K562 (cell line): Measurements from ENCODE around the gene TSPAN13. TPM values are rescaled to one million over a fixed set of nuclear protein-coding genes. Genes with fewer than 3 reads are reported as not detected.
A peak's percentile ranks its signal among the peaks of the same experiment; 100 is the strongest.

Experiments used
- CUX1 ChIP-seq: fragments of 200-800 bp; sonication (Bioruptor generic); IDR thresholded peaks from 2 replicates; pipeline ENCODE4 v1.6.1; 2016; ENCODE audit warnings: missing genetic modification characterization, missing compliant biosample characterization
- ELF2 ChIP-seq: fragments of 250-450 bp; sonication (Bioruptor Pico); IDR thresholded peaks from 2 replicates; pipeline ENCODE4 v1.5.0; 2021; ENCODE audit warnings: mild to moderate bottlenecking
- GABPB2 ChIP-seq: fragments of 250-450 bp; sonication (Bioruptor Pico); conservative IDR thresholded peaks from 2 replicates; pipeline ENCODE4 v1.5.1; 2021; ENCODE audit warnings: mild to moderate bottlenecking
- HCFC1 ChIP-seq: IDR thresholded peaks from 2 replicates; pipeline ENCODE4 v1.6.1; 2012; ENCODE audit warnings: low read depth, low read length, improper control_type of control experiment
- KAT2B ChIP-seq: IDR thresholded peaks from one replicate; pipeline ENCODE4 v1.6.1; 2012; ENCODE audit warnings: low read depth, mild to moderate bottlenecking, control low read depth, inconsistent platforms, low read length, moderate library complexity
- KLF13 ChIP-seq: fragments of 450-650 bp; IDR thresholded peaks from 2 replicates; pipeline ENCODE4 v1.6.1; 2016; ENCODE audit warnings: missing genetic modification characterization, low read depth, mild to moderate bottlenecking, missing compliant biosample characterization, moderate library complexity, borderline replicate concordance
- NFRKB ChIP-seq: fragments of 450-650 bp; IDR thresholded peaks from 2 replicates; pipeline ENCODE4 v1.6.1; 2016; ENCODE audit warnings: low read depth
- PBX2 ChIP-seq, 2 experiments: IDR thresholded peaks in 1 of 2; conservative IDR thresholded peaks in 1 of 2; 2 replicates each; pipeline ENCODE4 v1.6.1; 2016; ENCODE audit warnings: low read depth in 2 of 2, mild to moderate bottlenecking in 1 of 2, missing compliant biosample characterization in 1 of 2, missing genetic modification characterization in 1 of 2, moderate library complexity in 1 of 2
- RB1 ChIP-seq: fragments of 450-650 bp; IDR thresholded peaks from 2 replicates; pipeline ENCODE4 v1.6.1; 2017; ENCODE audit warnings: low read depth, mild to moderate bottlenecking
- SIX5 ChIP-seq, 2 experiments: IDR thresholded peaks; 2 replicates each; pipeline ENCODE4 v1.6.1; 2011; ENCODE audit warnings: low read length in 2 of 2, borderline replicate concordance in 1 of 2, low read depth in 1 of 2, mild to moderate bottlenecking in 1 of 2, moderate library complexity in 1 of 2; ENCODE audit not compliant: insufficient read depth in 1 of 2
- TEAD2 ChIP-seq: fragments of 450-650 bp; IDR thresholded peaks from 2 replicates; pipeline ENCODE4 v1.6.1; 2016; ENCODE audit warnings: missing genetic modification characterization, control low read depth, missing compliant biosample characterization
- TEAD4 ChIP-seq, 2 experiments: sonication (generic) in 1 of 2; formaldehyde crosslinking in 1 of 2; IDR thresholded peaks; 2 replicates each; pipeline versions ENCODE4 v1.6.1 to v1.8.0; 2012 to 2022; ENCODE audit warnings: borderline replicate concordance in 1 of 2, inconsistent platforms in 1 of 2, low read length in 1 of 2, mild to moderate bottlenecking in 1 of 2, missing genetic modification reagents in 1 of 2
- ZNF311 ChIP-seq: fragments of 250-450 bp; sonication (Bioruptor Pico); IDR thresholded peaks from 2 replicates; pipeline ENCODE4 v1.4.0; 2020; ENCODE audit warnings: mild to moderate bottlenecking, moderate library complexity
- ZNF445 ChIP-seq: fragments of 250-450 bp; sonication (Bioruptor Pico); IDR thresholded peaks from 2 replicates; pipeline ENCODE4 v1.4.0; 2020; ENCODE audit warnings: low read depth, mild to moderate bottlenecking, moderate library complexity
- ZNF518B ChIP-seq: fragments of 250-450 bp; sonication (Bioruptor Pico); IDR thresholded peaks from 2 replicates; pipeline ENCODE4 v1.5.0; 2021; ENCODE audit warnings: mild to moderate bottlenecking, moderate library complexity
- polyA plus RNA-seq, 8 experiments: library from polyadenylated mRNA; depleted of rRNA in 4 of 8; stranded (reverse) in 5 of 8; unstranded in 3 of 8; fragments of >200 nt; fragmentation: Nextera tagmentation in 2 of 8; fragmentation: Illumina TruSeq in 1 of 8; extraction: Ambion mirVana in 2 of 8; extraction: Trizol in 1 of 8; gene quantifications; 2 replicates each; pipeline versions ENCODE4 v1.2.1 to v1.2.3, GENCODE V29; 2011 to 2014; ENCODE audit warnings: inconsistent platforms in 1 of 8, missing spikeins in 1 of 8
- total RNA-seq, 7 experiments: library from RNA; depleted of rRNA in 6 of 7; stranded (reverse); fragments of >200 nt in 6 of 7; fragmentation: Illumina TruSeq in 2 of 7; extraction: Trizol in 2 of 7; gene quantifications; 2 replicates each; pipeline versions ENCODE4 v1.2.1 to v1.2.3, GENCODE V29; 2011 to 2021; ENCODE audit warnings: low replicate concordance in 1 of 7

The TSPAN13 gene
- total and polyA plus RNA-seq, 9 of the 15 experiments (the other 6 are each of a cell fraction or from before 2014, with no cell fraction given), result 7.8 to 46.3 (median 20.0) TPM

- TF ChIP-seq CUX1 (CRISPR knock-in tag), result no peak
- no peak for TF ChIP-seq RB1
- peak; percentile 97 for TF ChIP-seq TEAD4 (IDR thresholded peaks at IDR 0.05; ENCODE audit: low read length)
- no peak for TF ChIP-seq TEAD4 (CRISPR knock-in tag; IDR thresholded peaks at IDR 0.05; ENCODE audit: borderline replicate concordance)
- TF ChIP-seq KLF13, result no peak
- peak; percentile 28; the same call in 1 of the 2 replicates for TF ChIP-seq NFRKB
- no peak for TF ChIP-seq PBX2 (CRISPR knock-in tag; IDR thresholded peaks at IDR 0.05; ENCODE audit: low read depth)
- peak; percentile 88 for TF ChIP-seq PBX2 (tag; conservative IDR thresholded peaks at IDR 0.05; ENCODE audit: low read depth)
- no peak for TF ChIP-seq ZNF445 (CRISPR knock-in tag)
- no peak for TF ChIP-seq KAT2B
- TF ChIP-seq ZNF518B (CRISPR knock-in tag), result no peak
- TF ChIP-seq GABPB2 (CRISPR knock-in tag), result no peak
- TF ChIP-seq ELF2, result no peak
- no peak for TF ChIP-seq HCFC1
- no peak for TF ChIP-seq SIX5 (IDR thresholded peaks at IDR 0.05; ENCODE audit: borderline replicate concordance in 1 of 2, insufficient read depth in 1 of 2, low read depth in 1 of 2, low read length in 2 of 2)
- TF ChIP-seq TEAD2, result no peak
- TF ChIP-seq ZNF311 (CRISPR knock-in tag), result no peak
Measured at GRCh38 chr7:16739863-16740622, 13.5 kb upstream of the TSPAN13 start (continued).
